Sigmoid colon (tissue), 4 donors: ENCODE data around the gene F13A1.

Experiments used
- CTCF ChIP-seq, 4 experiments: fragments of 450-650 bp in 3 of 4; fragments of 200-600 bp in 1 of 4; IDR thresholded peaks; one replicate each; pipeline ENCODE4 v1.5.1; 2016 to 2019; ENCODE audit warnings: antibody characterized with exemption in 4 of 4, mild to moderate bottlenecking in 3 of 4, moderate library complexity in 2 of 4
- EP300 ChIP-seq, 4 donors: sonication (generic); formaldehyde crosslinking; IDR thresholded peaks; one replicate each; pipeline ENCODE4 v1.6.1; 2017; ENCODE audit warnings: antibody characterized with exemption in 4 of 4
- POLR2A ChIP-seq, 2 donors: fragments of 450-650 bp; IDR thresholded peaks; one replicate each; pipeline ENCODE4 v1.6.1; 2016; ENCODE audit warnings: antibody characterized with exemption in 2 of 2, mild to moderate bottlenecking in 2 of 2, moderate library complexity in 2 of 2
- POLR2AphosphoS5 ChIP-seq, 4 donors: sonication (generic); formaldehyde crosslinking; IDR thresholded peaks; one replicate each; pipeline ENCODE4 v1.6.1; 2017; ENCODE audit warnings: antibody characterized with exemption in 4 of 4

GRCh38 chr6:6193221-6193745, 127.2 kb downstream of the F13A1 start:
- TF ChIP-seq CTCF (IDR thresholded peaks at IDR 0.05) (no peak), POLR2A (IDR thresholded peaks at IDR 0.05) (no peak), EP300 (IDR thresholded peaks at IDR 0.05) (no peak), POLR2AphosphoS5 (IDR thresholded peaks at IDR 0.05) (no peak)
